Endothelial cell of umbilical vein (primary cell): ENCODE data around the gene CCL4.

ENCODE experiments used
- CTCF ChIP-seq, 2 donors: IDR thresholded peaks; 1 replicate in 1 of 2; 2 replicates in 1 of 2; pipeline ENCODE4 v1.5.1; 2011; ENCODE audit warnings: low read length in 2 of 2, mild to moderate bottlenecking in 2 of 2, moderate library complexity in 2 of 2, control low read depth in 1 of 2, inconsistent platforms in 1 of 2, low read depth in 1 of 2; ENCODE audit not compliant: insufficient read depth in 1 of 2; ENCODE audit errors: extremely low read depth in 1 of 2
- POLR2A ChIP-seq: IDR thresholded peaks from 2 replicates; pipeline ENCODE4 v1.6.1; 2012; ENCODE audit warnings: low read depth, mild to moderate bottlenecking, control low read depth, low read length

- TF ChIP-seq CTCF (IDR thresholded peaks at IDR 0.05; ENCODE audit: extremely low read depth in 1 of 2, insufficient read depth in 1 of 2, low read depth in 1 of 2, low read length in 2 of 2) (no peak), POLR2A (no peak)
These were observed 29.3 kb upstream of the CCL4 start for GRCh38 chr17:36074365-36074764.
